Motor neuron (in vitro differentiated cells): Measurements from ENCODE around the gene FRMD4A. TPM values are rescaled to one million over a fixed set of nuclear protein-coding genes. Genes with fewer than 3 reads are reported as not detected.
"Not testable (repeated sequence)": the region's sequence is repeated elsewhere in the genome, so short reads cannot be mapped to it uniquely, and the experiment has no call there.

Source experiments
- ATAC-seq, 8 experiments: fragments of 200-7000 bp; cut with Tn5 transposase; replicated peaks in 6 of 8; 2 replicates each; pipeline ENCODE4 v1.8.0; 2021; ENCODE audit warnings: mild to moderate bottlenecking in 8 of 8, moderate library complexity in 8 of 8
- H3K27ac ChIP-seq, 2 donors: fragments of 250-450 bp; sonication (Bioruptor Pico); 2 replicates each; pipeline ENCODE4 v1.9.0; 2021; ENCODE audit warnings: antibody characterized with exemption in 2 of 2, mild to moderate bottlenecking in 2 of 2, moderate library complexity in 1 of 2
- H3K4me1 ChIP-seq, 2 donors: fragments of 250-450 bp; sonication (Bioruptor Pico); replicated peaks in 1 of 2; 2 replicates each; pipeline ENCODE4 v1.6.1; 2021; ENCODE audit warnings: antibody characterized with exemption in 2 of 2, mild to moderate bottlenecking in 2 of 2, moderate library complexity in 1 of 2
- H3K4me3 ChIP-seq, 5 donors: fragments of 250-450 bp; sonication (Bioruptor Pico); 2 replicates each; pipeline ENCODE4 v1.9.0; 2021; ENCODE audit warnings: antibody characterized with exemption in 5 of 5, mild to moderate bottlenecking in 5 of 5, moderate library complexity in 4 of 5
- WGBS, 10 experiments: fragments of 450-650 bp; shearing (Covaris generic); methylation state at CpG; one replicate each; pipeline ENCODE4 v1.0.0; 2022; 5-methylcytosine and 5-hydroxymethylcytosine counted together
- in situ Hi-C, 9 experiments: fragments of 400-800 bp; cut with MboI; loops; one replicate each; pipeline ENCODE4 v1.15.0; 2021; ENCODE audit warnings: low sequenced_read_pairs in 9 of 9, low pct_unique_long_range_greater_than_20kb in 2 of 9; ENCODE audit not compliant: unreplicated experiment in 9 of 9
- total RNA-seq, 8 experiments: library from RNA; unstranded; fragments of 300-600 nt; gene quantifications; 2 replicates each; pipeline versions ENCODE4 v1.2.3 to v1.2.4, GENCODE V29; 2022

FRMD4A gene
- total RNA-seq, 8 experiments from 2014 or later: 18.6 to 87.3 (median 44.5) TPM

DNA sequence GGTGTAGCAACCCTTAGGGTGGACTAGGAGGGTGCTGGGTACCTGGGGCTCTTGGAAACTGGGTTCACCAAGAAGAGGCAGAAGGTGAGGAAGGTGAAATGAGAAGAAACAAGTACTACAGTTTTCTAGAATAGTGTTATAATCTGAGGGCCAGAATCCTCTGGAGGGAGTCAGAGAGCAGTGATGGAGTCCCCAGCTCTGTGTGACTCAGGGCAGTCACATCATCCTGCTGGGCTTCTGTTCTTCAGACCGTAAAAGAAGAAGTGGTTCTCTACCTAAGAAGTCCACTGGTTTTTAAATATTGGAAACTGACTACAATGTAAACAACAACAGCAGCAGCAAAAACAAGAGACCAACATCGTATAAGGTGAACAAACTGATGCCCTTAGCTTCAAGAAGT, 546.7 kb downstream of the FRMD4A start:
- WGBS, 10 experiments: 80 to 100% (median 85%) methylated on average over 1 to 2 of the region's 2 CpGs; no CpG with 5 or more reads in 4 of the 10 experiments
- peak in 1 of 8 experiments; percentile 18 for ATAC-seq
- no peak overlapping the region for H3K27ac ChIP-seq
- in situ Hi-C loops: loop anchor here in 4 of 9 experiments (25.0 kb wide), 3 partner anchors 303 to 703 kb away; no protein-coding TSS in a partner anchor
- H3K4me3 ChIP-seq: no peak overlapping the region
- H3K4me1 ChIP-seq: peaks cover 12 to 13% of the 10 kb centered on the region in 2 donors

DNA sequence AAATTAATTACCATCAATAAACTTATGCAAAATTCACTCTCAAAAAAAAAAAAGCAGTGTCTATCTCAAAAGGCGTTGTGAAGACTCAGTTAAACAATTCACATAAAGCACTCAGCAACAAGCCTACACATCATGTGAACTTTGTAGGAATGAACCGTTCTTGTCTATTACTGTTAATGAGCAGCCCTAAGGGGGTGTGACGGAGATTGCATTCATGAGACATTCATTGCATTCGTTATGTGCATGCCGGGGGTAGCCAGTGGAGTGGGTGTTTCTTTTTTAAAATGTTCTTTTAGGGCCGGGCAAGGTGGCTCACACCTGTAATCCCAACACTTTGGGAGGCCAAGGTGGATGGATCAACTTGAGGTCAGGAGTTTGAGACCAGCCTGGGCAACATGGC, 551.0 kb downstream of the FRMD4A start:
- ATAC-seq: peak in 3 of 8 experiments; percentile 68 to 75 (median 75)
- in situ Hi-C loops: loop anchor here in 5 of 9 experiments (10.0 to 25.0 kb wide), 7 partner anchors 65 to 708 kb away; no protein-coding TSS in a partner anchor
- H3K4me1 ChIP-seq: peaks cover 3 to 4% of the 10 kb centered on the region in 2 donors
- WGBS, 10 experiments: 44 to 100% (median 70%) methylated on average over 1 to 5 of the region's 6 CpGs; no CpG with 5 or more reads in 1 of the 10 experiments
- H3K4me3 ChIP-seq: no peak overlapping the region
- no peak overlapping the region for H3K27ac ChIP-seq

DNA sequence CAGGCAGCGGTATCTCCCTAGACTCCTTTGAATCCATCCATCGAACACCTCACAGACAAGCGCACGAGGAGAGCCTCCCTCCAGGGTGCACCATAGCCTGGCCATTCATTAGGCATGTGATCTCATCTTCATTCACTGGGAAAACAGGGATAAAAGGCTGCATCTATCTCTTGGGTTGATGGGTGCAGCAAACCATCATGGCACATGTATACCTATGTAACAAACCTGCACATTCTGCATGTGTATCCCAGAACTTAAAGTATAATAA, 552.1 kb downstream of the FRMD4A start:
- not testable (repeated sequence) for H3K4me1 ChIP-seq, H3K4me3 ChIP-seq, H3K27ac ChIP-seq
- 43 to 100% (median 97%) methylated on average over 1 to 4 of the region's 4 CpGs; no CpG with 5 or more reads in 7 of the 10 experiments for WGBS, 10 experiments
- peak in 5 of 8 experiments; percentile 87 to 94 (median 92) for ATAC-seq
- in situ Hi-C loops: loop anchor here in 5 of 9 experiments (10.0 to 25.0 kb wide), 7 partner anchors 64 to 709 kb away; no protein-coding TSS in a partner anchor

DNA sequence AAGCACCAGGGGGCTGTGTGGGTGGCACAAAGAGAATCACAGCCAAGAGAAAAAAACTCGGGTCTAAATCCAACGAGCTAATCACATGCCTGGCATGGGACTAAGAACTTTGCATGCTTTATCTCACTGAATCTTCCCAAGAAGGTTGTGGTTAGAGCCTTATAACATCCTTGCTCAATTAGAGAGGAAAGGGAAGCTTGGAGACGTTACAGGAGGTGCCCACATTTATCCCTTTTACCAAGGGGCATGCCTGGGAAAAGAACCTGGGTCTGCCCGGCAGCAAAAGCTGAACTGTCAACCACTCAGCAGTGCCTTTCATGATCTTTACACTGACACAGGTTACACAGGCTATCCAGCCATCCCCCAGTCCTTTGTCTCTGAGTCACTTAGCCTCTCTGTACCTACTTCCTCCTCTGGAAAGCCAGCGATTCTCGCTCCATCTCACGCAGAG, 553.8 kb downstream of the FRMD4A start:
- 0 to 100% (median 73%) methylated on average over 1 to 5 of the region's 7 CpGs; no CpG with 5 or more reads in 2 of the 10 experiments for WGBS, 10 experiments
- in situ Hi-C loops: loop anchor here in 5 of 9 experiments (10.0 to 25.0 kb wide), 7 partner anchors 62 to 710 kb away; no protein-coding TSS in a partner anchor
- Histone ChIP-seq H3K4me1 (peaks cover 3 to 4% of the 10 kb centered on the region in 2 donors), H3K4me3 (no peak overlapping the region), H3K27ac (no peak overlapping the region)
- ATAC-seq: no peak

DNA sequence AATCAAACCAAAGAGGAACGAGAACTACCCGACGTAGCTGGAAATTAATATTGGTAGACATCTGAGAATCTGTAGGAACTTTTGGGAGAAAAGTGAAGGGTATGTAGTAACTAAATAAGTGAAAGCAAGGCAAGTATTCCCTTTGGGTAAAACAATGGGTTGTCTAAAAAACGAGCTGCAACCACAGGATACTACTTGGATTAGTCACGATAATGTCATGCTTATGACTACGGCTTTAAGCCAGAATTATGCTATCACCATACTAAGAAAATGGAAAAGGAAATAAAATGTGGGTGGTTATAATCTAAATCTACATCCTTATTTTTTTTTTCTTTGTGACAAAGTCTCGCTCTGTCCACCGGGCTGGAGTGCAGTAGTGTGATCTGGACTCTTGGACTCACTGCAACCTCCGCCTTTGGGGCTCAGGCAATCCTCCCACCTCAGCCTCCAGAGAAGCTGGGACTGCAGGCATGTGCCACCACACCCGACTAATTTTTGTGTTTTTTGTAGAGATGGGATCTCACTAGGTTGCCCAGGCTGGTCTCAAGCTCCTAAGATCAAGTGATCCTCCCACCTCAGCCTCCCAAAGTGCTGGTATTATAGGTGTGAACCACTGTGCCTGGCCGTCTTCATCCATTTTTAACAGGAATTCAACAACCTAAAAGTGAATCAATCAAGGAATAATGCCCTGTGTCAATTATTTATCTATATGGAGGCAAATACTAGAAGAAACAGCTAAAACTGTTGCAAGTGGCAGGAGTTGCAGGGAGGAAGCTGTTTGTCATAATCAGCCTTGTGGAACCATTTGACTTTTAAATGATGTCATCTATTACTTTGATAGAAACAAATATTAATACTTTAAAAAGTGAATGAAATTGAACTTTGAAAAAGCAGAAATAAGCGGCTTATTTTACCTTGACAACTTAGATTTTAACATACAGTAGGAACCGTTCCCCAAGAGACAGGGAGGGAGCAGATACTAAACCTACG, 554.6 kb downstream of the FRMD4A start:
- H3K4me3 ChIP-seq: no peak overlapping the region
- no peak for ATAC-seq
- WGBS, 10 experiments: 53 to 100% (median 93%) methylated on average over 4 to 13 of the region's 14 CpGs
- no peak overlapping the region for H3K27ac ChIP-seq
- H3K4me1 ChIP-seq: peaks cover 3 to 4% of the 10 kb centered on the region in 2 donors
- in situ Hi-C loops: loop anchor here in 5 of 9 experiments (10.0 to 25.0 kb wide), 7 partner anchors 61 to 711 kb away; no protein-coding TSS in a partner anchor

DNA sequence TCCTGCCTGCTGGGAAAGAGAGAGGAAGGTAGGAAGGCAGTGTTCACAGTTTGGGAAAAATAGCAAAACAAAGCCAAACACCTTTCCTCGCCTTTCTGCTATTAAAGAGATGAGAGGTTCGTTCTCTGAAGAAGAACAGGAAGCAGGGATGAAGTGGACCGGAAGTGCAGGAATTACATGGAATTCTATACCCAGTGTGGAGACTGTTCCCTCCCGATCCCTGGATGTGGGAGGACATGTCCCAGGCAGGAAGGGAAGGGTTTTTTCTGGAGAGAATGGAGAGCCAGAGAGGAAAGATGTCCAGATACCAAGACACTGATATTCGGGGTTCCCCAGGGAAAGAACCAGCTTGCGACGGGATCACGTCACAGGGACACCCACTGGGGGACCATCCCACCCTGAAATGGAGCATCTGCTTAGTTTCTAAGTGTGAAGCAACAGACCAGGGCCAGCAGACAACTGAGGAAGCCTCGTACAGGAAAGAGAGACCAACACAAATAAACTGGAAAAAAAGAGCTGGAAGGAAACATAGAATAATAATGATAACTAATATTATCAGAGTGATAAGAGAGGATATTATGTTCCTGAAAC, 556.3 kb downstream of the FRMD4A start:
- 76 to 100% (median 94%) methylated on average over 3 to 9 of the region's 9 CpGs for WGBS, 10 experiments
- H3K27ac ChIP-seq: no peak overlapping the region
- ATAC-seq: no peak
- H3K4me3 ChIP-seq: no peak overlapping the region
- peaks cover 4 to 8% of the 10 kb centered on the region in 2 donors for H3K4me1 ChIP-seq
- in situ Hi-C loops: loop anchor here in 5 of 9 experiments (10.0 to 25.0 kb wide), 5 partner anchors 60 to 412 kb away; no protein-coding TSS in a partner anchor

DNA sequence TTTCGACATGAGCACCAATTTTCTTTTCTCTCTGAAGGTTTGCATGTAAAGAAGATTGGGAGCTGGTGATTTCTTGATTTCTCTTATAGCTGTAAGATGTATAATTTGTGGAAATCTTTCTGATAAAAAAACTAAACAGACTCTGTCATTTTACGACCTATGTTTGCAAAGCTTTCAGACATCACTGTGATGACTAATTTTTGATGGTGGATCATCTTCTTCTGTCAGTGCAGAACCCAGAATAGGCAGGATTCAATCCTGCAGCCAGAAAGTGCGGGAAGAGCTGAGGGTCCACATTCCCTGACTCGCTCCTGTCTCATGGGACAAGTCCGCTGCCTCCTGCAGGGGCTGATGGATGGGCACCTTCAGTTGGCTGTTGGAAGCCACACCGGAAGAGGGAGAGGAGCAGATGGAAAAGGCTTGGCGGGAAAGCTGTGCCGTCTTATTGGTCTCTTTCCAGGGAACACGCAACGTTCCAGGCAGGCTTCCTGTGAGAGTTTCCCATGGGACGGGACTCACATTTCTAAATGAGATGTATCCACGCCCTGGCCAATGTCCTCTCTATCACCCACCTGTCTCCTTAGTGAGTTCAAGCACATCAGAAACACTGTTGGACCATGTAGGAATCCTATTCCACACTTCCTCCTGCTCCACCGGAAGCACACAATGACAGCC, 557.1 kb downstream of the FRMD4A start:
- no peak overlapping the region for H3K27ac ChIP-seq
- no peak for ATAC-seq
- in situ Hi-C loops: loop anchor here in 5 of 9 experiments (10.0 to 25.0 kb wide), 5 partner anchors 59 to 411 kb away; no protein-coding TSS in a partner anchor
- H3K4me1 ChIP-seq: peaks cover 4 to 8% of the 10 kb centered on the region in 2 donors
- H3K4me3 ChIP-seq: no peak overlapping the region
- WGBS, 10 experiments: 75 to 100% (median 91%) methylated on average over 1 to 12 of the region's 13 CpGs; no CpG with 5 or more reads in 2 of the 10 experiments

DNA sequence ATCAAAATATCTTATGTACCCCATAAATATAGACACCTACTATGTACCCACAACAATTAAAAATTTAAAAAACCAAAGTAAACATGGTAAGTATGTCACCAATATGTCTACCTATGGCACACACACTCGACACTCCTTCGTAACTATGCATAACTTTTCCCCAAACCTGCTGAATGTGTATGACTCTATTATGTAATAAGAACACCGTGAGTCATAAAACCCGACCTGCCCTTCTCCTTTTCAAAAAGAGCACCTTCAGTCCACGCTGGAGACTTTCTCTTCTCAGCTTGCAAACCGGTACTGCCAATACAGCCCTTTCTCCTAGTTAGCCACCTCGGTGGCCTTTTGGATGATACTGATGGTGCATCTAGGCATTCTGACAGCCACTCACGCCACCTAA, 557.7 kb downstream of the FRMD4A start:
- in situ Hi-C loops: loop anchor here in 5 of 9 experiments (10.0 to 25.0 kb wide), 5 partner anchors 58 to 411 kb away; no protein-coding TSS in a partner anchor
- WGBS, 10 experiments: 85 to 100% (median 95%) methylated on average over 2 to 8 of the region's 8 CpGs; no CpG with 5 or more reads in 1 of the 10 experiments
- no peak for ATAC-seq
- Histone ChIP-seq H3K27ac (no peak overlapping the region), H3K4me3 (no peak overlapping the region), H3K4me1 (peaks cover under 1 to 4% of the 10 kb centered on the region in 2 donors)

DNA sequence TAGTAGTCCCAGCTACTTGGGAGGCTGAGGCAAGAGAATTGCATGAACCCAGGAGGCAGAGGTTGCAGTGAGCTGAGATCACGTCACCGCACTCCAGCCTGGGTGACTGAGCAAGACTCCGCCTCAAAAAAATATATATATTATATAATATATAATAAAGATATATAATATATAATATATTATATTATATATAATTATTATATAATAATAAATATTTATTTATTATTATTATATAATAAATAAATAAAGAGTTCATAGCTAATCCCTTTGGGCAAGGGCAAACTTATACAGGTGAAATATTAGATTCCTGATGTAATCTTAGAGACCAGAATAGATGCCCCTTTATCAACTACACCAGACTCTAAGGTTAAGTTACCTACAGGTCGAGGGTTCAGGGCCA, 558.7 kb downstream of the FRMD4A start:
- Histone ChIP-seq H3K4me3 (no peak overlapping the region), H3K4me1 (peaks cover 0 to 4% of the 10 kb centered on the region in 2 donors), H3K27ac (no peak overlapping the region)
- WGBS, 10 experiments: 60 to 100% (median 89%) methylated on average over 1 to 4 of the region's 4 CpGs; no CpG with 5 or more reads in 2 of the 10 experiments
- in situ Hi-C loops: loop anchor here in 5 of 9 experiments (10.0 to 25.0 kb wide), 5 partner anchors 57 to 410 kb away; no protein-coding TSS in a partner anchor
- ATAC-seq: no peak

DNA sequence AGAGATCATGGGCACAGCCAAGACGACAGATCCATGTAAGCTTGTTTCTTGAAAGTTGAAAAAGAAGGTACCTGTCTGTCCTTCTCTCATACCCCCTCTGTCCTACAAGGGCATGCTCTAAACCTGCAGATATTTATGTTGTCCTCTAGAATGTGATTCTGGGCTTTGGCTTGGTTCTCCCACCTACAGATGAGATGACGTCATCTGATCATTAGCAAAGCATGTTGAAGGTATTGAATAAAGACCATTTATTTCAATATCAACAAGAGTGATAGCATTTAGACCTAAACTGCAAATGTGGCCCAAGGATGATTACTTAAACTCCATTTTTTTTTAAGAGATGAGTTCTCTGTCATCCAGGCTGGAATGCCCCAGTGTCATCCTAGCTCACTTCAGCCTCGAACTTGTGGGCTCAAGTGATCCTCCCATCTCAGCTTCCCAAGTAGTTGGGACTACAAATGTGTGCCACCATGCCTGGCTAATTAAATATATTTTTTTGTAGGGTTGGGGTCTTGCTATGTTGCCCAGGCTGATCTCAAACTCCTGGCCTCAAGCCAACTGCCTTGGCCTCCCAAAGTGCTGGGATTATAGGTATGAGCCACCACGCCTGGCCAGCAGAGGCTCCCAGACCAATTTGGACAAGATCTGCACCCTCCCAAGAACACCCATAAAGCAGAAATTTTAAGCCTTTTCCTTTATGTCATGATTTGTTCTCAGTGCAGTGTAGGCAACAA, 559.8 kb downstream of the FRMD4A start:
- Histone ChIP-seq H3K4me3 (no peak overlapping the region), H3K4me1 (peaks cover 4% of the 10 kb centered on the region in 2 donors), H3K27ac (no peak overlapping the region)
- ATAC-seq: no peak
- in situ Hi-C loops: loop anchor here in 5 of 9 experiments (10.0 to 25.0 kb wide), 5 partner anchors 56 to 409 kb away; no protein-coding TSS in a partner anchor
- 83 to 100% (median 100%) methylated on average over 1 to 3 of the region's 4 CpGs; no CpG with 5 or more reads in 1 of the 10 experiments for WGBS, 10 experiments

DNA sequence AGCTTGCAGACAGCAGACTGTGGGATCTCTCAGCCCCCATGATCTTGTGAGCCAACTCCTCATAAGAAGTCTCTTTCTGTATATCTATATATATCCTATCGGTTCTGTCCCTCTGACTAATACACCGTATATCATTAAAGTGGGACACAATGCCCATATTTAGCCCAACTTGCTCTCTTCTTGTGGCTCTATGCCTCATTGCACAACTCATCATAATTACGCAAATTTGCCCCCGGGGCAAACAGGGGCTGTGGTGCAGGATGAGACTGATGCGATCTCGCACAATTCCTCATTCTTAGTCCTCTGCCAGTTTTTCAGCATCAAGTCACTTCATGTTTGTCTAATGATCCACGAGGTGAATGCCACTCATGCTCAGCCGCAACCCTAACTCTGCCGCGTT, 560.8 kb downstream of the FRMD4A start:
- H3K4me3 ChIP-seq: no peak overlapping the region
- WGBS, 10 experiments: 25 to 92% (median 78%) methylated on average over 1 to 10 of the region's 10 CpGs; no CpG with 5 or more reads in 2 of the 10 experiments
- peak in 3 of 8 experiments; percentile 30 to 41 (median 36) for ATAC-seq
- peaks cover 7% of the 10 kb centered on the region in 2 donors for H3K4me1 ChIP-seq
- H3K27ac ChIP-seq: no peak overlapping the region
- in situ Hi-C loops: loop anchor here in 5 of 9 experiments (10.0 to 25.0 kb wide), 5 partner anchors 55 to 408 kb away; no protein-coding TSS in a partner anchor
